PC-9 (cell line): ENCODE data around the gene ATG5.

Source experiments
- CTCF ChIP-seq: fragments of 200-600 bp; sonication (generic); conservative IDR thresholded peaks from 2 replicates; pipeline ENCODE4 v1.6.1; 2017; ENCODE audit warnings: mixed run types, antibody characterized with exemption, mild to moderate bottlenecking, moderate library complexity
- EZH2 ChIP-seq: fragments of 200-600 bp; sonication (generic); IDR thresholded peaks from 2 replicates; pipeline ENCODE4 v1.8.0; 2017; ENCODE audit warnings: antibody characterized with exemption, low read depth

- TF ChIP-seq EZH2 (no peak), CTCF (no peak)
Measured at GRCh38 chr6:106186714-106187113, 138.8 kb downstream of the ATG5 start.
